BJ (cell line): ENCODE data around the gene EPHA6. TPM values are rescaled to one million over a fixed set of nuclear protein-coding genes. Genes with fewer than 3 reads are reported as not detected.

Experiments
- CTCF ChIA-PET: fragments of 350-600 bp; formaldehyde crosslinking; extraction: SDS; loops from one replicate; lab custom pipeline; 2021; ENCODE audit warnings: antibody characterized with exemption, inconsistent platforms; lab: Yijun Ruan, JAX
- POLR2A ChIA-PET: fragments of 300-600 bp; sonication (Branson Sonifier 250); formaldehyde crosslinking; extraction: SDS; loops from one replicate; lab custom pipeline; 2021; ENCODE audit warnings: antibody characterized with exemption; lab: Charles Lee
- DNase-seq: peaks from one replicate; pipeline ENCODE4 v3.0.0-alpha.2; 2011; ENCODE audit warnings: low read depth
- H3K27me3 ChIP-seq: 2 replicates; pipeline ENCODE4 v1.6.0; 2011; ENCODE audit warnings: low read length; ENCODE audit not compliant: control insufficient read depth, insufficient read depth
- H3K36me3 ChIP-seq: 2 replicates; pipeline ENCODE4 v1.5.1; 2011; ENCODE audit warnings: low read length; ENCODE audit not compliant: control insufficient read depth, insufficient read depth
- H3K4me3 ChIP-seq: 2 replicates; pipeline ENCODE4 v1.5.1; 2011; ENCODE audit warnings: low read depth, mild to moderate bottlenecking, control low read depth, low read length
- CTCF ChIP-seq: IDR thresholded peaks from 2 replicates; pipeline ENCODE4 v1.5.1; 2011; ENCODE audit warnings: low read depth, mild to moderate bottlenecking, control low read depth, inconsistent platforms, low read length, moderate library complexity; ENCODE audit not compliant: insufficient read depth
- polyA plus RNA-seq: library from polyadenylated mRNA; depleted of rRNA; stranded (reverse); fragments of >200 nt; gene quantifications from 2 replicates; pipeline ENCODE4 v1.2.3, GENCODE V29; 2011

The EPHA6 gene
- polyA plus RNA-seq, 1 experiment = not detected

GRCh38 chr3:97197083-97197482 is 382.7 kb downstream of the EPHA6 start:
- CTCF ChIA-PET = no interaction called here
- TF ChIP-seq CTCF = no peak
- POLR2A ChIA-PET = no interaction called here
- Histone ChIP-seq H3K27me3 (no peaks in the 10 kb centered on the region), H3K36me3 (no peaks in the 10 kb centered on the region), H3K4me3 (no peak overlapping the region)
- DNase-seq = no peak

- Histone ChIP-seq H3K36me3 (no peaks in the 10 kb centered on the region), H3K4me3 (no peak overlapping the region), H3K27me3 (no peaks in the 10 kb centered on the region)
- POLR2A ChIA-PET = no interaction called here
- DNase-seq = no peak
- no peak for TF ChIP-seq CTCF
- CTCF ChIA-PET = no interaction called here
Measured at GRCh38 chr3:97197830-97198229, 383.4 kb downstream of the EPHA6 start.

GRCh38 chr3:97200387-97200786 is 386.0 kb downstream of the EPHA6 start:
- H3K27me3 ChIP-seq = no peaks in the 10 kb centered on the region
- ChIA-PET POLR2A (no interaction called here), CTCF (no interaction called here)

GRCh38 chr3:97201814-97202213 is 387.4 kb downstream of the EPHA6 start:
- no peak overlapping the region for H3K4me3 ChIP-seq
- TF ChIP-seq CTCF = no peak
- no peaks in the 10 kb centered on the region for H3K36me3 ChIP-seq
- POLR2A ChIA-PET = no interaction called here
- no peaks in the 10 kb centered on the region for H3K27me3 ChIP-seq
- DNase-seq = no peak
- CTCF ChIA-PET = no interaction called here

More at GRCh38 chr3:97200387-97200786, 386.0 kb downstream of the EPHA6 start:
- no peaks in the 10 kb centered on the region for H3K36me3 ChIP-seq
- DNase-seq = no peak
- TF ChIP-seq CTCF = no peak
- no peak overlapping the region for H3K4me3 ChIP-seq

GRCh38 chr3:97228966-97229365 is 414.6 kb downstream of the EPHA6 start:
- no peak for TF ChIP-seq CTCF
- Histone ChIP-seq H3K4me3 (no peak overlapping the region), H3K27me3 (no peaks in the 10 kb centered on the region), H3K36me3 (no peaks in the 10 kb centered on the region)
- POLR2A ChIA-PET = no interaction called here
- no peak for DNase-seq
- CTCF ChIA-PET = no interaction called here
